GM12878 (cell line): Measurements from ENCODE around the gene GJA9. TPM values are rescaled to one million over a fixed set of nuclear protein-coding genes. Genes with fewer than 3 reads are reported as not detected.
"Not testable (repeated sequence)": the region's sequence is repeated elsewhere in the genome, so short reads cannot be mapped to it uniquely, and the experiment has no call there.

Experiments used
- ATAC-seq: fragments of 200-7000 bp; cut with Tn5 transposase; 3 replicates; pipeline ENCODE4 v1.9.1; 2020; ENCODE audit warnings: mild to moderate bottlenecking, moderate library complexity
- BruUV-seq: library from RNA; stranded (reverse); fragments of 400-500 nt; replicated peaks from 2 replicates; lab custom pipeline; 2021; lab: Mats Ljungman, UMichigan
- CTCF ChIA-PET: fragments of 300-600 bp; sonication (Branson Sonifier 250); formaldehyde crosslinking; extraction: SDS; loops from one replicate; lab custom pipeline; 2021; ENCODE audit warnings: inconsistent platforms; lab: Yijun Ruan, JAX
- POLR2A ChIA-PET: fragments of 350-600 bp; formaldehyde crosslinking; extraction: SDS; loops from one replicate; lab custom pipeline; 2021; ENCODE audit warnings: inconsistent platforms; lab: Charles Lee
- RAD21 ChIA-PET: fragments of 300-600 bp; sonication (Branson Sonifier 250); formaldehyde crosslinking; loops from one replicate; lab custom pipeline; 2023; ENCODE audit warnings: antibody characterized with exemption; ENCODE audit not compliant: unreplicated experiment; lab: Charles Lee
- SMC1A ChIA-PET: fragments of 300-600 bp; sonication (Branson Sonifier 250); formaldehyde crosslinking; loops from one replicate; lab custom pipeline; 2023; ENCODE audit not compliant: unreplicated experiment, uncharacterized antibody; lab: Charles Lee
- DNase-seq: peaks from one replicate; pipeline ENCODE4 v3.0.0-alpha.2; 2011; ENCODE audit warnings: low read depth, low spot score
- FAIRE-seq: peaks from 3 replicates; lab custom pipeline; 2011; peaks lifted over from hg19 to GRCh38; lab: Jason Lieb, UNC
- H2AFZ ChIP-seq: 2 replicates; pipeline ENCODE4 v1.6.0; 2011; ENCODE audit warnings: low read depth, low read length, control low read depth; ENCODE audit not compliant: control insufficient read depth
- H3K27ac ChIP-seq: 2 replicates; pipeline ENCODE4 v1.5.1; 2011; ENCODE audit warnings: control low read depth; ENCODE audit not compliant: control insufficient read depth, insufficient read depth
- H3K27me3 ChIP-seq, 2 experiments: replicated peaks in 1 of 2; 2 replicates each; pipeline versions ENCODE4 v1.6.0 to v1.6.1; 2011; ENCODE audit warnings: low read length in 1 of 2; ENCODE audit not compliant: control insufficient read depth in 2 of 2, insufficient read depth in 2 of 2
- H3K36me3 ChIP-seq, 2 experiments: 2 replicates each; pipeline ENCODE4 v1.5.1; 2011; ENCODE audit warnings: low read length in 1 of 2; ENCODE audit not compliant: control insufficient read depth in 2 of 2, insufficient read depth in 2 of 2
- H3K4me1 ChIP-seq: 2 replicates; pipeline ENCODE4 v1.6.1; 2011; ENCODE audit warnings: mild to moderate bottlenecking, low read length, moderate library complexity, mixed read lengths; ENCODE audit not compliant: control insufficient read depth, insufficient read depth
- H3K4me2 ChIP-seq: 2 replicates; pipeline ENCODE4 v1.6.0; 2011; ENCODE audit warnings: control low read depth; ENCODE audit not compliant: control insufficient read depth, insufficient read depth
- H3K4me3 ChIP-seq: fragments of 200-600 bp; sonication (generic); 2 replicates; pipeline ENCODE4 v1.5.1; 2016
- H3K79me2 ChIP-seq: 2 replicates; pipeline ENCODE4 v1.6.0; 2011; ENCODE audit warnings: low read length; ENCODE audit not compliant: control insufficient read depth, insufficient read depth
- H3K9ac ChIP-seq: 2 replicates; pipeline ENCODE4 v1.8.0; 2011; ENCODE audit warnings: low read length, control low read depth, mixed read lengths; ENCODE audit not compliant: control insufficient read depth, insufficient read depth
- H3K9me3 ChIP-seq: replicated peaks from 3 replicates; pipeline ENCODE4 v1.5.1; 2011; ENCODE audit warnings: mild to moderate bottlenecking, low read length; ENCODE audit not compliant: control insufficient read depth, insufficient read depth
- H4K20me1 ChIP-seq: 2 replicates; pipeline ENCODE4 v1.6.0; 2011; ENCODE audit not compliant: control insufficient read depth, insufficient read depth
- EZH2 ChIP-seq: IDR thresholded peaks from 2 replicates; pipeline ENCODE4 v1.6.1; 2012; ENCODE audit warnings: low read depth, mild to moderate bottlenecking, control low read depth, inconsistent platforms, low read length, borderline replicate concordance; ENCODE audit not compliant: control insufficient read depth
- GATAD2B ChIP-seq: fragments of 450-650 bp; conservative IDR thresholded peaks from 2 replicates; pipeline ENCODE4 v1.6.1; 2017; ENCODE audit warnings: low read depth, mild to moderate bottlenecking, moderate library complexity
- WGBS: methylation state at CpG from one replicate; pipeline ENCODE4 v1.1.6; 2016; ENCODE audit warnings: low lambda C conversion rate; ENCODE audit not compliant: insufficient replicate concordance, insufficient coverage; ENCODE audit errors: missing lambda C conversion rate; 5-methylcytosine and 5-hydroxymethylcytosine counted together
- in situ Hi-C: fragments of 300-500 bp; cut with MboI; formaldehyde crosslinking; loops from 9 replicates; pipeline ENCODE4 v1.14.3; 2018; ENCODE audit warnings: mixed read lengths
- intact Hi-C: fragments of 100-400 bp; cut with micrococcal nuclease; formaldehyde crosslinking; loops from one replicate; pipeline ENCODE4 v1.14.2; 2022; ENCODE audit not compliant: unreplicated experiment
- polyA plus RNA-seq, 11 experiments: library from polyadenylated mRNA; depleted of rRNA in 4 of 11; unstranded in 6 of 11; stranded (reverse) in 5 of 11; fragments of >200 nt; fragmentation: Nextera tagmentation in 4 of 11; fragmentation: Illumina TruSeq in 1 of 11; extraction: Ambion mirVana in 4 of 11; extraction: Trizol in 1 of 11; gene quantifications; 1 replicate in 1 of 11; 2 replicates in 10 of 11; pipeline versions ENCODE4 v1.2.1 to v1.2.3, GENCODE V29; 2011 to 2016; ENCODE audit warnings: inconsistent platforms in 2 of 11, missing spikeins in 2 of 11, low read depth in 1 of 11
- total RNA-seq, 4 experiments: library from RNA; depleted of rRNA in 3 of 4; stranded (reverse); fragments of >200 nt in 3 of 4; fragmentation: Illumina TruSeq in 1 of 4; extraction: Trizol in 1 of 4; gene quantifications; 2 replicates each; pipeline versions ENCODE4 v1.2.1 to v1.2.3, GENCODE V29; 2013 to 2021

Gene GJA9
- total and polyA plus RNA-seq, 10 of the 15 experiments (the other 5 are each of a cell fraction or from before 2014, with no cell fraction given), result 0.13 TPM; not detected in 9

DNA sequence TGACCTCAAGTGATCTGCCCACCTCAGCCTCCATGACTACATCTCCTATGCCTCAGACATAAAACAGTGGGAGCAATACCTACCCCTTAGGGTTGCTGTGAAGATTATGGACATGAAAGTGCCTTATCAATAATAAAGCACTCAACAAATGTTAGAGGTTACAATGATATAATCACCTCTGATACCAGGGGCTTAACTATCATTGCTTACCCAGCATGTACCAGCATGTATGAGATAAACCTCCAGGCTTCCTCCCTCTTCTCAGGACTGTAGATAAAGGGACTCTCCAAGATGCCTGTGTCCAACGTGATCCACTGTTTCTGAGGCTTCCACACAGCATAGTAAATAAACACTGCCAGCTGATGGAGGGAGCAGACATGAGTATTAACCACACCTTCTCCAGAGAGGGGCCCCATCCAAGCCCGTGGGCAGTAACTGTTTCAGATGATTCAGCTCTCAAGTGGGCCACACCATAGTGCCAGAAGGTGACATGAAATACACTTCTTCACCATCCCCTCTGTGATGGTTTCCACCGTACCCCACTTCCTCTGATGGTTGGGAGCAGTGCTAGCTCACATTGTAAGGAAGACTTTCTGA lies 34.1 kb upstream of the GJA9 start:
- no TSS peak for BruUV-seq
- Histone ChIP-seq H3K36me3 (no peaks in the 10 kb centered on the region), H4K20me1 (no peaks in the 10 kb centered on the region), H3K4me1 (no peaks in the 10 kb centered on the region), H2AFZ (no peak overlapping the region), H3K9me3 (no peaks in the 10 kb centered on the region), H3K9ac (no peak overlapping the region), H3K4me2 (no peak overlapping the region), H3K79me2 (no peaks in the 10 kb centered on the region), H3K27ac (no peak overlapping the region), H3K27me3 (no peaks in the 10 kb centered on the region), H3K4me3 (no peak overlapping the region)
- WGBS, result 33% methylated on average over 3 of the region's 3 CpGs
- ChIA-PET CTCF (interaction anchor here (1.7 kb wide), 1 partner anchor 14 kb away, joined by 4 read pairs; no protein-coding TSS in a partner anchor), RAD21 (no interaction called here), SMC1A (interaction anchor here (0.6 to 2.1 kb wide), 2 partner anchors 17 to 157 kb away, joined by 3 to 4 read pairs; no protein-coding TSS in a partner anchor), POLR2A (interaction anchor here (0.6 kb wide), 1 partner anchor 1144 kb away, joined by 3 read pairs; no protein-coding TSS in a partner anchor)
- in situ Hi-C loops (no loop called here), intact Hi-C loops (no loop called here)
- TF ChIP-seq EZH2 (no peak), GATAD2B (no peak)
- no peak for DNase-seq
- no peak for FAIRE-seq
- no peak for ATAC-seq

- RAD21 ChIA-PET, H3K4me3 ChIP-seq, H4K20me1 ChIP-seq, ATAC-seq, H3K9me3 ChIP-seq, H2AFZ ChIP-seq, in situ Hi-C loops, FAIRE-seq, DNase-seq, BruUV-seq, H3K4me2 ChIP-seq, H3K9ac ChIP-seq, H3K36me3 ChIP-seq, H3K27ac ChIP-seq, intact Hi-C loops, H3K27me3 ChIP-seq, H3K79me2 ChIP-seq, H3K4me1 ChIP-seq: not testable (repeated sequence)
- ChIA-PET POLR2A (interaction anchor here (0.6 to 0.7 kb wide), 2 partner anchors 36 to 1145 kb away, joined by 3 to 4 read pairs; no protein-coding TSS in a partner anchor), SMC1A (interaction anchor here (0.6 to 2.1 kb wide), 2 partner anchors 17 to 157 kb away, joined by 3 to 4 read pairs; no protein-coding TSS in a partner anchor), CTCF (interaction anchor here (1.7 kb wide), 1 partner anchor 14 kb away, joined by 4 read pairs; no protein-coding TSS in a partner anchor)
- WGBS, result 88% methylated on average over 7 of the region's 8 CpGs
Observed at GRCh38 chr1:38914908-38915307, 33.5 kb upstream of the GJA9 start.
